Fibroblast of pulmonary artery (primary cell): Measurements from ENCODE around the gene LEO1.

Experiments used
- DNase-seq: peaks from one replicate; pipeline ENCODE4 v3.0.0-alpha.2; 2010; ENCODE audit warnings: low read depth
- H3K4me3 ChIP-seq: replicated peaks from 2 replicates; pipeline ENCODE4 v1.5.1; 2011; ENCODE audit warnings: low read depth, mild to moderate bottlenecking, control low read depth, low read length, moderate library complexity
- CTCF ChIP-seq: IDR thresholded peaks from 2 replicates; pipeline ENCODE4 v1.5.1; 2011; ENCODE audit warnings: mild to moderate bottlenecking, control low read depth, low read length, inconsistent platforms; ENCODE audit errors: missing control alignments

LEO1 gene

GRCh38 chr15:51971375-51972133 is at the start of gene LEO1:
TSS of gene LEO1 (minus strand) at chr15:51971778. CDS start at chr15:51971745, 33 bp downstream.
- peak within 1 kb of the TSS; percentile 93 for H3K4me3 ChIP-seq
- TF ChIP-seq CTCF = peak; percentile 47
- peak; percentile 99 for DNase-seq

- DNase-seq = peak; percentile 92
- H3K4me3 ChIP-seq = peak overlapping the region; percentile 98
- TF ChIP-seq CTCF = no peak
These were observed 49.6 kb upstream of the LEO1 start for GRCh38 chr15:52021128-52021671.

DNA sequence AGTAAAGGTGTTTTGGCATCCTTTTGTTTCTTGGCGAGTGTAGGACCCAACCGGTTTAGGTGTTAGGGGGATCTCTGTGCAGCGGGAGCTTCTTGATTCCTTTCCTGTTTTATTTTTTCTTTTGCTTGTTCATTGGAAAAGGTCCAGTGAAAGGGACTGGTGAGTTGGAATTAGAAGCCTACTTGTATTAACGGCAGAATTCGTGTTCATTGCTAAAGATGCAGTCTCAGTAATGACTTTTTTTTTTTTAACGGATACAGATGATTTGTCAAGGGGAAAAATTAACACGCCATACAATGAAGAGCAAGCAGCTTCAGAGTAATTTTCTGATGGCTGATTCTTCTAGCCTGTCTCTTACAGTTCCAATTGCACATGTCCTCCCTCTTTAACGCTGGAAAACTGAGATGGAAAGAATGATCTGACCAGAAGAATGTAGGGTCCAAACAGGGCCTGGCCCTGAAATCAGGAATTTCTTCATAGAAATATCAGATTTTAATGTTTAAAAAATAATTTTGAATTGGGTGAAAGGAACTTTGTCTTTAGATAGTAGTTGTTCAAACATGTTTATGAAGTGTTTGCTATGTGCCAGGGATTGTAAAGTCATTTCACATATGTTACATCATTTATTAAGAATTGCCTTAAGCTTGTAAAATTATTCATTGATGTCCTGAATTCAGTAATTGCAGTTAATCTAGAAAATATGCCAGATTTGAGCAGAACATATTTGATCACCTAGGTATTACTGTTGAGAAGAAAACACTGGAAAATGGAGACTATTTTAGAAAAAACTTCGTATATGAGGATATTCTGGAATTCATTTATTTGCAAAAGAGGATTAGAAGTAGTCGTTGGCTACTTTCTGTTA is 48.9 kb upstream of the LEO1 start:
- H3K4me3 ChIP-seq = peak overlapping the region; percentile 98
- peak; percentile 27 for DNase-seq
- no peak for TF ChIP-seq CTCF

DNA sequence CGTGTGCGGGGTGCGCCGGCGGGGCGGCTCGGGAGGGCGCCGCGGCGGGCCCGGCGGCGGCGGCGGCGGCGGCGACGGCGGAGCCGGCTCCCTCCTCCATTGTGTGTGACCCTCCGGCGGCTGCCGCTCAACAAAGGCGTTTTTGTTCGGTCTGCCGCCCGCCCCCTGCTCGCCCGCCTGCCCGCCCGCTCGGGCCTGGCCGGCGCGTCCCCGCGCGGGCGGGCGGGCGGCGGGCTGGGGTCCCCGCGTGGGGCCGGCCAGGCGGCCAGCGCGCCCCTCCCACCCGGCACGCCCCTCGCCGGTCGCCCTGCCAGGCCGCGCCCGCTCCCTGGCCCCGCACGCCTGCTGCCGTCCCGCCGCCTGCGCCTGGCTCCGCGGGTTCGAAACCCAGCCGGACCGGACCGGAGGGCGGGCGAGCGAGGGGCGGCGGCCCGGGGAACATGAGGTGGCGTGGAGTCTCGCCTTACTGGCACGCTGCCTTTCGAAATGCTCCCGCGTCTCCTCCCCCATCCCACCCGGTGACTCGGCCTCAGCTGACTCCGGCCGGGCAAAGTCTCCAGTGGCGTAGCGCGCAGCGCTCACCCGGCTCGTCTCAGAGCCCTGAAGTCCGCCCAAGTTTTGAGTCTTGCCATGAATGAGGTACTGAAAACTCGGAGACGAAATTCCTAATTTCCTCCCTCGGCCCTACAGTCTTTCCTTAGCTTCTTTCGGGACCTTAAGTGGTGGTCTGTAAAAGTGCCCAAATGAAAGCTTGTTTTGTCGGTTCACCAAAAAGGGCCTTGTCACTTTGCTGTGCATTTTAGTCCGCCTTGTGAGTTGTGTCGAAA is 48.0 kb upstream of the LEO1 start:
- TF ChIP-seq CTCF = no peak
- DNase-seq = peak; percentile 93
- peak overlapping the region; percentile 98 for H3K4me3 ChIP-seq

DNA sequence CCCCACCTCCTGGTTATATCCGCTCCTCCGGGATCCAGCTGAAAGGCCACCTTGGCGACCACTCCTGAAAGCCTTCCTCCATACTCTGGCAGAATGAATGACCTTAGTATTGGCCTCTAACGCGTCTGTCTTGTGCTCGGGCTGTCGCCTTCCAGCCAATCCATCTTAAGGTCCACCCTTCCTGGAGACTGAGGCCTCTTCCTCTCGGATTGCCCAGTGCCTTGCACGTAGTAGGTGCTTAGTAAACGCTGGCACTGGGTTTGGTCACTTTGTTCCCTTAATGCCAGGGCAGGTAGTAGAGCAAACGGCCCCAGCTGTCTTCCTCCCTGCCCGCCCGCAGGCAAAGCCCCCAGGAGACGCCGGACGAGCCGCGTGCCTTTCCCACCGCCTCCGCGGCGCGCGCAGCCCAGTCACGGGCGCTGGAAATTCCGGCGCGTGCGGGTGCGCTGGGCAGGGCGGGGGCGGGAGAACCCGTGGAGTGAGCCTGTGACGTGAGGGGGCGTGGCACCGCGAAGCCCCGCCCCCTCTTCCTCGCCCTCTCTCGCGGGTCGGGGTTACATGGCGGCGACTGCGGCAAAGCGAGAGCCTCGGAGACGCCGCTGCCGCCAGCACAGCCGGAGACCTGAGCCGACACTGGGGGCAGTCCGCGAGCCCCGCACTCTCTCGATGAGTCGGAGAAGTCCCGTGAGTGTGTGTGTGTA is 47.3 kb upstream of the LEO1 start, which contains the start of gene MAPK6:
Gene MAPK6, plus strand, starts transcription at position 527 of the 701 bp plus-strand sequence. CDS start 27,242 bp downstream, outside the sequence.
- peak; percentile 95 for DNase-seq
- TF ChIP-seq CTCF = no peak
- peak within 1 kb of the TSS; percentile 98 for H3K4me3 ChIP-seq

- DNase-seq = peak; percentile 22
These were observed 46.7 kb upstream of the LEO1 start for GRCh38 chr15:52018244-52018643.

More at GRCh38 chr15:52018244-52018643, 46.7 kb upstream of the LEO1 start:
- no peak for TF ChIP-seq CTCF
- no peak overlapping the region for H3K4me3 ChIP-seq
